Heart left ventricle (tissue), 13 donors: ENCODE results near the gene DYNC2H1.

ENCODE experiments used
- CTCF ChIP-seq, 12 donors: fragments of 200-600 bp; sonication (generic) in 4 of 12; IDR thresholded peaks; one replicate each; pipeline versions ENCODE4 v1.5.0 to v1.8.0; 2018 to 2022; ENCODE audit warnings: antibody characterized with exemption in 12 of 12, mild to moderate bottlenecking in 5 of 12
- POLR2A ChIP-seq, 2 donors: fragments of 450-650 bp; IDR thresholded peaks; one replicate each; pipeline ENCODE4 v1.6.1; 2017; ENCODE audit warnings: antibody characterized with exemption in 2 of 2, mild to moderate bottlenecking in 2 of 2, moderate library complexity in 2 of 2
- donor health status: ischemic (EF 13 %, LVEDD 7.1; RV severe dilation, severe dysfunction).
- donor health status: DM: no; HTN: yes; CAD: no.
- donor health status: DM: no; HTN: no; CAD: no.
- donor health status: ischemic (EF 25% LVEDD 6.9; RV normal size, moderate dysfunction).
- donor health status: ischemic (EF 25% LVEDD 5.7; RV mildly dilated, moderate dysfunction).
- donor health status: ischemic (EF 35%, LVEDD 5.7; RV mildly dilated, moderate dysfunction).
- donor health status: nonischemic (EF 11% LVEDD 7.7; RV severe dilation, severe dysfunction).
- donor health status: DM: yes; HTN: yes; CAD: no.
- donor health status: PGD.
- donor health status: ischemic (EF 29% LVEDD 5.4; RV normal size, mild dysfunction).
- donor health status: nonischemic (EF 23%, LVEDD 6.1; RV moderate dilation, normal function).

GRCh38 chr11:103370076-103370475, 260.9 kb downstream of the DYNC2H1 start:
- TF ChIP-seq CTCF (IDR thresholded peaks at IDR 0.05): no peak
- no peak for TF ChIP-seq POLR2A (IDR thresholded peaks at IDR 0.05)
